Caco-2 (cell line): ENCODE data around the gene BANF2. TPM values are rescaled to one million over a fixed set of nuclear protein-coding genes. Genes with fewer than 3 reads are reported as not detected.

ENCODE experiments used
- BruUV-seq: library from RNA; stranded (reverse); fragments of 400-500 nt; replicated peaks from 2 replicates; lab custom pipeline; 2021; lab: Mats Ljungman, UMichigan
- CTCF ChIA-PET: fragments of 300-600 bp; sonication (Branson Sonifier 250); formaldehyde crosslinking; loops from one replicate; lab custom pipeline; 2022; ENCODE audit warnings: antibody characterized with exemption; lab: Charles Lee
- POLR2A ChIA-PET: fragments of 300-600 bp; sonication (Branson Sonifier 250); formaldehyde crosslinking; loops from one replicate; lab custom pipeline; 2022; ENCODE audit warnings: antibody characterized with exemption; lab: Charles Lee
- DNase-seq, 2 experiments: peaks; one replicate each; pipeline versions ENCODE4 v3.0.0 to v3.0.0-alpha.2; 2020 to 2022
- H3K27me3 ChIP-seq: replicated peaks from 2 replicates; pipeline ENCODE4 v1.6.0; 2011; ENCODE audit warnings: low read length; ENCODE audit not compliant: control insufficient read depth, insufficient read depth
- H3K36me3 ChIP-seq: 2 replicates; pipeline ENCODE4 v1.5.1; 2011; ENCODE audit warnings: low read length; ENCODE audit not compliant: control insufficient read depth, insufficient read depth
- H3K4me1 ChIP-seq: fragments of 250-450 bp; sonication (Bioruptor Pico); 2 replicates; pipeline ENCODE4 v1.5.1; 2020; ENCODE audit warnings: mild to moderate bottlenecking
- H3K4me3 ChIP-seq: 2 replicates; pipeline ENCODE4 v1.5.1; 2011; ENCODE audit warnings: low read depth, mild to moderate bottlenecking, control low read depth, low read length
- H3K9me3 ChIP-seq: fragments of 250-450 bp; sonication (Bioruptor Pico); 2 replicates; pipeline ENCODE4 v1.5.1; 2020; ENCODE audit warnings: mild to moderate bottlenecking, moderate library complexity
- H3K27ac Mint-ChIP-seq: one replicate; pipeline ENCODE4 v1.8.0; 2022; ENCODE audit warnings: mixed read lengths; ENCODE audit not compliant: unreplicated experiment
- H3K27me3 Mint-ChIP-seq: one replicate; pipeline ENCODE4 v1.8.0; 2022; ENCODE audit warnings: mixed read lengths; ENCODE audit not compliant: insufficient read depth, unreplicated experiment
- H3K36me3 Mint-ChIP-seq: one replicate; pipeline ENCODE4 v1.8.0; 2022; ENCODE audit warnings: mild to moderate bottlenecking, mixed read lengths; ENCODE audit not compliant: insufficient read depth, unreplicated experiment
- H3K4me1 Mint-ChIP-seq: one replicate; pipeline ENCODE4 v1.8.0; 2022; ENCODE audit warnings: low read depth, mixed read lengths; ENCODE audit not compliant: unreplicated experiment
- H3K4me3 Mint-ChIP-seq: one replicate; pipeline ENCODE4 v1.8.0; 2022; ENCODE audit warnings: mild to moderate bottlenecking, moderate library complexity, mixed read lengths; ENCODE audit not compliant: unreplicated experiment
- H3K9me3 Mint-ChIP-seq: one replicate; pipeline ENCODE4 v1.8.0; 2022; ENCODE audit warnings: mixed read lengths; ENCODE audit not compliant: unreplicated experiment
- intact Hi-C: fragments of 100-400 bp; cut with micrococcal nuclease; formaldehyde crosslinking; loops from one replicate; pipeline ENCODE4 v1.10.0; 2022; ENCODE audit not compliant: unreplicated experiment
- total RNA-seq: library from RNA; stranded (reverse); gene quantifications from 2 replicates; pipeline ENCODE4 v1.2.3, GENCODE V29; 2022
- TF ChIP-seq, protein P1 (sequence below), 2 experiments: fragments of 200-600 bp in 1 of 2; IDR thresholded peaks; 1 replicate in 1 of 2; 2 replicates in 1 of 2; pipeline versions ENCODE4 v1.5.1 to v1.8.0; 2011 to 2022; ENCODE audit warnings: antibody characterized with exemption in 1 of 2, control low read depth in 1 of 2, inconsistent platforms in 1 of 2, low read depth in 1 of 2, low read length in 1 of 2, mild to moderate bottlenecking in 1 of 2, moderate library complexity in 1 of 2; ENCODE audit not compliant: insufficient read depth in 1 of 2, severe bottlenecking in 1 of 2, unreplicated experiment in 1 of 2

Gene BANF2
- total RNA-seq, 1 experiment from 2014 or later = 2.1 TPM

GRCh38 chr20:17722493-17723300 lies 22.9 kb downstream of the BANF2 start:
- intact Hi-C loops = no loop called here
- Mint-ChIP-seq H3K36me3 (peaks cover 32% of the 10 kb centered on the region), H3K27ac (peak overlapping the region; percentile 95), H3K9me3 (no peaks in the 10 kb centered on the region), H3K27me3 (no peaks in the 10 kb centered on the region), H3K4me3 (peak overlapping the region; percentile 48), H3K4me1 (peaks cover 52% of the 10 kb centered on the region)
- TF ChIP-seq, protein P1, sequence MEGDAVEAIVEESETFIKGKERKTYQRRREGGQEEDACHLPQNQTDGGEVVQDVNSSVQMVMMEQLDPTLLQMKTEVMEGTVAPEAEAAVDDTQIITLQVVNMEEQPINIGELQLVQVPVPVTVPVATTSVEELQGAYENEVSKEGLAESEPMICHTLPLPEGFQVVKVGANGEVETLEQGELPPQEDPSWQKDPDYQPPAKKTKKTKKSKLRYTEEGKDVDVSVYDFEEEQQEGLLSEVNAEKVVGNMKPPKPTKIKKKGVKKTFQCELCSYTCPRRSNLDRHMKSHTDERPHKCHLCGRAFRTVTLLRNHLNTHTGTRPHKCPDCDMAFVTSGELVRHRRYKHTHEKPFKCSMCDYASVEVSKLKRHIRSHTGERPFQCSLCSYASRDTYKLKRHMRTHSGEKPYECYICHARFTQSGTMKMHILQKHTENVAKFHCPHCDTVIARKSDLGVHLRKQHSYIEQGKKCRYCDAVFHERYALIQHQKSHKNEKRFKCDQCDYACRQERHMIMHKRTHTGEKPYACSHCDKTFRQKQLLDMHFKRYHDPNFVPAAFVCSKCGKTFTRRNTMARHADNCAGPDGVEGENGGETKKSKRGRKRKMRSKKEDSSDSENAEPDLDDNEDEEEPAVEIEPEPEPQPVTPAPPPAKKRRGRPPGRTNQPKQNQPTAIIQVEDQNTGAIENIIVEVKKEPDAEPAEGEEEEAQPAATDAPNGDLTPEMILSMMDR (IDR thresholded peaks at IDR 0.05; ENCODE audit: insufficient read depth in 1 of 2, low read depth in 1 of 2, low read length in 1 of 2, severe bottlenecking in 1 of 2, unreplicated experiment in 1 of 2) = no peak
- Histone ChIP-seq H3K4me3 (no peak overlapping the region), H3K9me3 (peaks cover 5% of the 10 kb centered on the region; the same call in 1 of the 2 replicates), H3K36me3 (no peaks in the 10 kb centered on the region), H3K4me1 (peaks cover 57% of the 10 kb centered on the region), H3K27me3 (no peaks in the 10 kb centered on the region)
- ChIA-PET POLR2A (interaction anchor here (0.5 to 2.4 kb wide), 4 partner anchors 13 to 153 kb away, joined by 3 to 23 read pairs (median 11); partner anchors contain the start of genes DSTN and RRBP1), CTCF (interaction anchor here (0.6 to 1.6 kb wide), 6 partner anchors 13 to 216 kb away, joined by 3 to 12 read pairs (median 7); partner anchors contain the start of gene RRBP1)
- TSS peak; percentile 66 for BruUV-seq
- peak in 1 of 2 experiments; percentile 38 for DNase-seq

GRCh38 chr20:17723301-17723691 lies 23.5 kb downstream of the BANF2 start:
- Mint-ChIP-seq H3K27me3 (no peaks in the 10 kb centered on the region), H3K27ac (peak overlapping the region; percentile 95), H3K4me3 (peak overlapping the region; percentile 48), H3K4me1 (peaks cover 56% of the 10 kb centered on the region), H3K36me3 (peaks cover 32% of the 10 kb centered on the region), H3K9me3 (no peaks in the 10 kb centered on the region)
- Histone ChIP-seq H3K36me3 (no peaks in the 10 kb centered on the region), H3K9me3 (peaks cover 5% of the 10 kb centered on the region; the same call in 1 of the 2 replicates), H3K27me3 (no peaks in the 10 kb centered on the region), H3K4me1 (peaks cover 57% of the 10 kb centered on the region), H3K4me3 (no peak overlapping the region)
- CTCF ChIA-PET = interaction anchor here (1.6 kb wide), 1 partner anchor 14 kb away, joined by 10 read pairs; no protein-coding TSS in a partner anchor
- no peak for DNase-seq
- TF ChIP-seq, protein P1 (IDR thresholded peaks at IDR 0.05; ENCODE audit: insufficient read depth in 1 of 2, low read depth in 1 of 2, low read length in 1 of 2, severe bottlenecking in 1 of 2, unreplicated experiment in 1 of 2) = no peak
- POLR2A ChIA-PET = interaction anchor here (2.1 to 2.4 kb wide), 2 partner anchors 14 to 41 kb away, joined by 18 to 23 read pairs; partner anchors contain the start of gene RRBP1
- no TSS peak for BruUV-seq
- intact Hi-C loops = no loop called here

GRCh38 chr20:17725094-17725835 lies 25.5 kb downstream of the BANF2 start:
- H3K27me3 ChIP-seq = no peaks in the 10 kb centered on the region

More at GRCh38 chr20:17725094-17725835, 25.5 kb downstream of the BANF2 start:
- Histone ChIP-seq H3K9me3 (peaks cover 5% of the 10 kb centered on the region; the same call in 1 of the 2 replicates), H3K4me1 (peaks cover 43% of the 10 kb centered on the region), H3K4me3 (no peak overlapping the region), H3K36me3 (no peaks in the 10 kb centered on the region)
- no peak for DNase-seq
- H3K9me3 Mint-ChIP-seq = no peaks in the 10 kb centered on the region
- no peaks in the 10 kb centered on the region for H3K27me3 Mint-ChIP-seq
- H3K4me3 Mint-ChIP-seq = no peak overlapping the region
- H3K4me1 Mint-ChIP-seq = peaks cover 48% of the 10 kb centered on the region
- peaks cover 32% of the 10 kb centered on the region for H3K36me3 Mint-ChIP-seq
- CTCF ChIA-PET = interaction anchor here (0.7 to 0.8 kb wide), 2 partner anchors 14 to 74 kb away, joined by 3 read pairs; no protein-coding TSS in a partner anchor
- TF ChIP-seq, protein P1 (IDR thresholded peaks at IDR 0.05; ENCODE audit: insufficient read depth in 1 of 2, low read depth in 1 of 2, low read length in 1 of 2, severe bottlenecking in 1 of 2, unreplicated experiment in 1 of 2) = no peak
- no peak overlapping the region for H3K27ac Mint-ChIP-seq
- POLR2A ChIA-PET = interaction anchor here (0.6 kb wide), 1 partner anchor 43 kb away, joined by 3 read pairs; the partner anchor contains the start of gene RRBP1
- no TSS peak for BruUV-seq
- intact Hi-C loops = no loop called here
